HPDE6-E6E7 (cell line): ENCODE results near the gene ARHGAP25.
"Not testable (repeated sequence)": the region's sequence is repeated elsewhere in the genome, so short reads cannot be mapped to it uniquely, and the experiment has no call there.

Experiments
- DNase-seq: peaks from one replicate; pipeline ENCODE4 v3.0.0; 2011; ENCODE audit warnings: missing footprints; ENCODE audit errors: extremely low spot score

The ARHGAP25 gene

DNA sequence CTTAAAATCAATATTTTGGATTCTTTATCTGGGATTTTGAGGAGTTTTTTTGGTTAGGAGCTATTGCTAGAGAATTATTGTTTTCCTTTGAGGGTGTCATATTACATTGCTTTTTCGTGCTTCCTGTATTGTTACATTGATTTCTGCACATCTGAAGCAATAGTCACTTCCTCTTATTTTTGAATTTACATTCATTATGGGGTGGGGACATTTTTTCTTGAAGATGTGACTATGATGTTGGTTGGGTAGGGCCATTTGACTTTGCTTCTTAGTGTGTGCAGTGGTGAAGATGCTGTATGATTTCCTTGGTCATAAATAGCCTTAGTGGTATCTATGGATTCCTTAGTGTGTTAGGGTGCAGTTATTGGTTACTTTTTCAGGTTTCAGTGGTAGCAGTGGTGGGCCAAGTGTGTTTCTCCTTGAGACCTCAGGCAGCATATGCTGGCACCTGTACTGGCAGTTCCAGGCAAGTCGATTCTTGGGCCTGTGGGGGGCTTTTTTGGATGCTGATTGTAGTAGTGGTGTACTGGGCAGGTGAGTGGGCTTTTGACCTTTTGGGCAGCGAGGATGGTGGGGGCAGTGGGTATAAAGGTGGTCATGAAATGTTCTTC is 61.8 kb downstream of the ARHGAP25 start:
- no peak for DNase-seq

DNA sequence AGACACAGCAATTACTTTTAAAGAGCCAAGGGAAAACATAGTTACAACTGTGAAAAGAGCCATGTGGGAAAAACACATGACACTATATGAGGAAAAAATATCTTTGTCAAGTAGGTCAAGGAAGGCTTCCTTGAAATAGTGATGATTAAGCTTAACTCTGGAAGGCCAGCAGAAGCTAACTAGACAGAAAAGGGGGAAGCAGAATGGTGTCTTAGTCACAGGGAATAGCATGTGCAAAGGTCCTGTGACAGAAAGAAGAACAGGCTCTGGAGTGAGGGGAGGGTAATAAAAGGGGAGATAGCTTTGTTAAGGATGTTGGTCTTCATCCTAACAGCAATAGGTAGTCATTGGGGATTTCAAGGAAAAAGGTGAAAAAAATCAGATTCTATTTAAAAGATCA is 64.0 kb downstream of the ARHGAP25 start:
- no peak for DNase-seq

- peak; percentile 89 for DNase-seq
These were observed 64.8 kb downstream of the ARHGAP25 start for GRCh38 chr2:68799140-68800026.

DNA sequence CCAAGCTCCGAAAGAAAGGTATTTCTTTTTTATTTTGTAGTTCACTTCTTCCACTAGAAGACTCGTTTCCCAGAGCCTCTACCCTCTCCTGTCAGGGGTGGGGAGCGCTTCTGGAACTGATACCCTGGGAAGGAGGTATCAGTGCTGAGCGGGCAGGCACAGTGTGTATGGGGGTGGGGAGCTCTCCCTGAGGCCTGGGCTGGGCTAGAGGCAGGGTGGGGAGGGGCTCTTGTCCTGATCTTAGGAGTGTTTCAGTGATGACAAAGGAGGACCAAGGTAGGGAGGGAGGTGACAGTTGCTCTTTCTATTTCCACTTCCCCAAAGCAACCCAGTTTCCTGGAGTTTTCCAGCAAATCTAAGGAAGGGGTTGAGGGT is 65.4 kb downstream of the ARHGAP25 start:
- DNase-seq: peak; percentile 39

DNA sequence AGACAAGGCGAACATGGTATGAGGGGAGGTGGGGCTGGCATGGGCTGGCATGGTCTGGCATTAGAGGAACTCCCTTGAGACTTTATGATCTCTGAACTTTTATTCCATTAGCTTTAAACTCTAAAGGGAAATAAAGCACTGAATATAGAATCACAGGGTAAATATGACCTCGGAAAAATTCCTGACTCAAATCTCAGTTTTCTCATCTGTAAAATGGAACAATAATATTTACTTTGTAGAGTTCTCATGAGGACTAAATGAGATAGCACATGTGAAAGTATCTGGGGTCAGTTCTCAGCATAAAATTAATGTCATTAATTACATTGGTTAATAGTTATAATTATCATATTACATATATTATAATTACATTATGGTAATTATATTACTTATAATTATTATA is 65.9 kb downstream of the ARHGAP25 start:
- no peak for DNase-seq

- not testable (repeated sequence) for DNase-seq
These were observed 67.5 kb downstream of the ARHGAP25 start for GRCh38 chr2:68802161-68802560.

DNA sequence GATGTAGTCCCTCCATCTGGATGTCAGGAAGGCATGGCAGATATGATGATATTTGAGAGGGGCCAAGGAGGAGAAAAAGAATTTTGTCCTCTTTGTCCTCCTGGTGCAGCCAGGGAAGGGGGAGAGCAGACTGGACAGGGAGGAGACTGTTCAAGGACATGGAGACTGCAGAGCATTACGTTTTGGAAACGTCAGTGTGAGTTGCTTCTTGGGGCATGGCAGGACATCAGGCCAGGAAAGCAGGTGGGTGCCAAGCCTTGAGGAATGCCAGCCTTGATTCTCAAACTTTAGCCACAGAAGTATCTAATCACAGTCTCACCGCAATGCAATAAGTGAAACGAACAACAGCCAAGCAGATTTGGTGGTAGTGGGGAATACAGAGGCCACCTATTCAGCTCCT is 70.4 kb downstream of the ARHGAP25 start:
- no peak for DNase-seq

- DNase-seq: no peak
These were observed 72.0 kb downstream of the ARHGAP25 start for GRCh38 chr2:68806511-68807109.

- peak; percentile 64 for DNase-seq
These were observed 73.2 kb downstream of the ARHGAP25 start for GRCh38 chr2:68807821-68808266.

DNA sequence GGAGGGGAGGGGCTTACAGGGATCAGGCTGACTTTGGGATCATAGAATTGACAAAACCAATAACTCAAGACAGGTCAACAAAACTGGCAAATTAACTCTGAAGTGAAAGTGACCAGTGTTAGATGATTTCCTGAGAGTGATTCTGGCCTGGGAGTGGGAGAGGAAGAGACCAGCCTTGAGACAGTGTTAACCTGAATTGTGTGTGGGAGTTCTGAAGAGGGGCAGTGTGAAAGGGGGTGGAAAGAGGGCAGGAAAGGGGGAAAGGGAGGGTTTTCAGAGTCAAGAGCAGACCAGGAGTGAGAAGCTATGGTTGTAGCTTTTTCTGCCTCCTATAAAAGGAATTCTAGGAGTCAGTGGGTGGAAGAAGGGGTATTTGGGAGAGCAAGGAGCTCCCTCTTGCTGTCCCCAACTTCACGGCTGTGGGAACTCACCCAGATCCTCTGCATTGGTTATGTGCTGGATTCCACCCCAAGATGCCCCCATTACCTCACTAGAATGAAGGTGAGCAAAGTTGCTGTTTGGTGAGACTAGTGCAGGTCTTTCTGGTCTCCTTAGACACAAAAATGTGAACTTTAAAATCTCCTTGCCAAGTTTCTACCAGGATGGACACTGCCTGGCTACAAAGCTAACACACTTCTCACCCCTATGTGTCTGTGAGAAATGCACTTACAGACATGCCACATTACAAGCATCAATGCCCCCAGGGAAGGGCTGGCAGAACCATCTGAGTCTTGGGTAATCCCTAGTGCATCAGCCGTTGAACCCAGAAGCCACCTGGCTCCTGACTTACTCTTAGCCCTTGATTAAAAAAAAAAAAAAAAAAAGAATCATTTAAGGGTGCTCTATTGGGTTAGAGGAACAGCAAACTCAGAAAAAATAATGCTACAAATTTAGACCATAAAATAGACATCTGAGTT is 75.0 kb downstream of the ARHGAP25 start:
- no peak for DNase-seq

DNA sequence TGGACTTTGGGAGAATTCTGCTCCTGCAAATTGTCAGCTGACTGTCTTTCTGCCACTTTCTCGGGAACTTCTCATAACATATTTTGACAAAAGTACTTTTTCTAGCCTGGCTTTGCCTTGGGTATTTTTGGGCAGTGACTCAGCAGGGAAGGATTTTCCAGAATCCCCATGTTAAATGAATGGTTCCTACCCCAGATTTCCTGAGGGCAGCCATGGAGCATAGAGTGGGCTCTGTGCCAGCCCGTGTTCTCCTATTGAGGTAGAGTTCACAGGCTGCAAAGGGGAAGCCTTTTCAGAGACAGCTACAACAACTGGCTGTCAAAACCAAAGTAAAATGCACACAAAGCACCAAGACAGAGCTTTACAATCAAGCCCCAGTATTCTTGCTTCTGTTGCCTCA is 76.8 kb downstream of the ARHGAP25 start:
- DNase-seq: no peak

DNA sequence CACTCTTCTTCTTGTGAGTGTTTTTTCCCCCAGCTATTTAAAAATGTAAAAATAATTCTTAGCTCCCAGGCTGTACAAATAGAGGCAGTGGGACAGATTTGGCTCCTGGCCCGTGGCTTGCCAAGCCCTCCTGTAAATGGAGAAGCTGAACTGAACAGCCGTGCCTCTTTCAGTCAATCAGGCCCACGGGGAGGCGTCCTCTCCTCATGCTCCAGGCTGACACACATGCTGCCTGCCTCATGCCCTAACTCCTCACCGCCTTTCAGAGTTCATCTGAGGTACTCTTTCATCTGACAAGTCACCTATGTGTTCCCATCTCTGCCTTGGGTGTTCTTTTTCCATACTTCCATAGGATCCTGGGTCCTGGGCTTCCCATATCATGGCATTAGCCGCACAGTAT is 77.6 kb downstream of the ARHGAP25 start:
- no peak for DNase-seq

DNA sequence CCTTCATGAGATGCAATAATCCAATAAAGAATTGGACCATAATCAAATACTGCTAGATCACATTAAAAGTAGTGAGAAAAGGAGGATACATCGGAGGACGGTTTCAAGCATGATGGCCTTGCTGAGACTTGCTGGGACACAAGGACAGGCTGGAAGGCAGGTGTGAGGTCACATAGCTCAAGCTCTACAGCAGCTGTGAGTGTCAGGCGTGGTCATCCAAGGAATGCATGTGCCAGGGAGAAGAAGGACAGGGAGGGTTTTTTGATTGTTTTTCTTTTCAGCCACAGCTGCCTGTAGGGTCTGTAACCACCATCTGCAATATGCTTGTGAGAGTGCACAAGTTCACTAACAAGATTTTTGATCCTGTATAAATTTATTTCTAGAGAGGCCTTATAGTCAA is 79.0 kb downstream of the ARHGAP25 start:
- no peak for DNase-seq

DNA sequence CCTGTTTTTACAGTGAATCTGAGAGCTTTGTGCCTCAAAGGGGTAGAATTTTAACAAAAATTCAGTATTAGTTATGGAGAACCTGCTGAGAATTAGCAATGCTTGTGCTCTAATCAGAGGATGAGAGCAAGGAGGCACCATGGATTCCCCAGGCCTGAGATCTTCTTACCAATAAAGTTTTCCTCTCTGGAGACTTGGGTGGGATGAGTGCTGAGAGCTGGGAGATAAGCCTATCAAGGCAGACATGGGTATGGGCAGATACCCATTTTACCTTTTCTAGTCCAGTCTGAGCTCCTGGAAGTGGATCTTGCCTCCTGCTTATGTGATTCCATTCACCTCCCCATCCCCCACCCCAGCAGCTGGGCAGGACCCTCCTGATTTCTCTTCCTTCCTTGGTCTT is 82.7 kb downstream of the ARHGAP25 start:
- no peak for DNase-seq

GRCh38 chr2:68819556-68819955 is 84.9 kb downstream of the ARHGAP25 start:
- DNase-seq: no peak

- DNase-seq: no peak
These were observed 87.7 kb downstream of the ARHGAP25 start for GRCh38 chr2:68822207-68822872.

- DNase-seq: no peak
These were observed 90.2 kb downstream of the ARHGAP25 start for GRCh38 chr2:68824831-68825230.

DNA sequence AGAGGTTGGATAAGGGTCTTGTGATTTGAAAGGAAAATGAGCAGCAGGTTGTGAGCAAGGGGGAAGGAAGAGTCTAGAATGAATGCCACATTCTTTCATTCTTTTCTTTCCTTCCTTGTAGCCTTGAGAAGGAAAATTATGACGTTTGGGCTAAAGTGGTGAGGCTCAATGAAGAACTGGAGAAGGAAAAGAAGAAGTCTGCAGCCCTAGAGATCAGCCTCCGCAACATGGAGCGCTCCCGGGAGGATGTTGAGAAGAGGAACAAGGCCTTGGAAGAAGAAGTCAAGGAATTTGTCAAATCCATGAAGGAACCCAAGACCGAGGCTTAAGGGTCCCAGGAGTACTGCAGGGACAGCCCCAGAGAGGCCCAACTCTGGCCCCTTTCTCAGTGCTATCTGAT is 91.3 kb downstream of the ARHGAP25 start:
- DNase-seq: no peak

- DNase-seq: no peak
These were observed 93.1 kb downstream of the ARHGAP25 start for GRCh38 chr2:68827666-68828065.

DNA sequence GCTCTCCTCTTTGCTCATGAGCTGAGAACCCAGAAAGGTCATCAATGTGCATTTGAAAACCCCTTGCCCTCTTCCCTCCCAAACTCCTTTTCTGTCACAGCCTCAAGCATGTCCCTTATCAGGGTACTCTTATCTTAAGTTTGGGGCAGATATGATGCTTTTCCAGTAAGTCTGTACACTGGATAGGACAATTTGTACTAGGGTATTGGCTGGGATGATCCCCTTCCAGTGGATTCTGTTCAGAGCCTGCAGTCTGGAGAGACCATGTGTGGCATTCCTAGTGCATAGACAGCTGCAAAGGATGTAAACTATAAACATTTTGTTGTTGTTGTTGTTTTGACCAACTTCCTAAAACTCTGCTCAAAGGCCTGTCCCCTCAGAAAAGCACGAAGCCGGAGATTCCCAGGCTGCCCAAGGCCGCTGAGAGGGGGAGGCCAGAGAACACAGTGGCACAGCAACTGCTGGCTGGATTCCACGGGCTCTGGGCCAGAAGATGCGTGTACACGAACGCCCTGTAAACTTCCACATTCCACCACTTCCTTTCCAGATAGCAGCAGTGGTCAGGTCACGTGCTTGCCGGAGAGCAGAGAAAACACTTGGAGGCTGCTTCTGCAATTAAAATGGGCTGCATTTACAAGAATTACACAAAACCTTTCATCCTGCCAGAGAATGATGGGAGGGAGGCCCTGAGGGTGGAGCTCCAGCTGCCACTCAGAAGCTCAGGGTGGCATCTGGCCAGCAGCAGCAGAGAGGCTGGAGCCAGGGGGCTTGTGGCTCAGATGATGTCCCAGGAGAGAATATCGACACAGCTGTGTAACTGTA is 94.5 kb downstream of the ARHGAP25 start:
- DNase-seq: peak; percentile 91
